Inferior parietal cortex (tissue), 1 donor: ENCODE results near the gene ABCC4.

Source experiments
- DNase-seq: peaks from one replicate; pipeline ENCODE4 v3.0.0-alpha.2; 2016; ENCODE audit errors: extremely low spot score

The ABCC4 gene

GRCh38 chr13:95050800-95051615 is 250.2 kb downstream of the ABCC4 start:
- DNase-seq: no peak

DNA sequence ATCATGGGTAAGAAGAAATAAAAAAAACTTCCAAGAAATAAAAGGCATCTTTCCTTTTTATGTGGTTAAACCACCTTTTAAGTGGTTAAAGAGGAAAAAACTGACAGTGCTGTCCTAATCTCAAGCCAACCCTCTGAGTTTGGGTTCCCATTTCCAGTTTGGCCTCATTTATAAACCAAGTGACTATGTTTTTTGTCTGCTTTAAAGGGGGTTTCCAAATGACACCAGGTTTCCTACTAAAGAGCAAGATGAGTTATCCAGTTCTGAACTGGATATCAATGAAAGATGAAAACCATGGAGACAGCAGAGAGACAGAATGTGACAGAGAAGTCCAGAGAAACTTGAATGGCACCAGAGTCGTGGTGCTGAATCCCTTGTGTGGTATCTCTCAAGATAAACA is 251.5 kb downstream of the ABCC4 start:
- DNase-seq: no peak

GRCh38 chr13:95044452-95045205 is 256.6 kb downstream of the ABCC4 start:
- DNase-seq: no peak

GRCh38 chr13:95039415-95039814 is 261.8 kb downstream of the ABCC4 start:
- no peak for DNase-seq

- no peak for DNase-seq
Observed at GRCh38 chr13:95038949-95039348, 262.3 kb downstream of the ABCC4 start.

GRCh38 chr13:95035311-95036109 is 265.7 kb downstream of the ABCC4 start:
- DNase-seq: no peak

- no peak for DNase-seq
Observed at GRCh38 chr13:95033890-95034289, 267.4 kb downstream of the ABCC4 start.

DNA sequence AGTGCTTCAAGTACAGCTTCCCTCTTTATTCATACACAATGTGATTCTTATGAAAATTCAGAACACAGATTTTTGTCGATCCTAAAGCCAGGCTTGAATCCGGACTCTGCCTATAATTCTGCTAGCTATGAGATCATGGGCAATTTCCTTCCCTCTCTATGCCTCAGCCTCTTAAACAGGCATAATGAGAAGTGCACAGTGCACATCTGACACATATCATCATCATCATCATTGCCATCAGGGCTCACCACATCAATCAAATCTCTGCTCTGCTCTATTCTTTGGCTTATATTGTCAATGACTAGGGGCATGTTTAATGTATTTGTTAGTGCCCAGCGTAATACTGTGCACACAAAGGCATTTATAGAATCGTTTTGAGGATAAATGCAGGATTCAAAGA is 269.1 kb downstream of the ABCC4 start:
- DNase-seq: no peak

DNA sequence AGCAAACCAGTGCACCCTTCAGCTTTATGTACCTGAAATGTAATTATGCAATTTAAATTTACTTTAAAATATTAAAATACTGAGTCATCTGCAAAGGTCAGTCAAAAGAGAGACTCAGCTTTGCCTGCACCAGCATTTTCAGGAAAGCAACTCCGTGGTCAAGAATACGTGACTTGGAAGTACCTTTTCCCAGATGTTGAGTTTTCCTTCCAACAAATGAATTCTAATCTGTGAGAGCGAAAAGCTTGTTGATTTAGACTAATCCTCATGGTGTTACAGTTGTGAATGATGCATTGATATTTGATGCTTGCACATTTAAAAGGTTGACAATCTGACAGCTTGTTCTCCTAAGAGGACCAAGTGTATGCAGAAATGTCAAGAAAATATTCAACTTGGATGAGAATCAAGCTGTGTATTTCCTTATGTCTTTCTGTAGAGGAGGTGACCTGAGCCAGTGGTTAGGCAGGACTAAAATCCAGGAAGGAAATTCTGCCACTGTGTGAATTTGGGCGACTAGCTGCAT is 270.4 kb downstream of the ABCC4 start:
- no peak for DNase-seq

DNA sequence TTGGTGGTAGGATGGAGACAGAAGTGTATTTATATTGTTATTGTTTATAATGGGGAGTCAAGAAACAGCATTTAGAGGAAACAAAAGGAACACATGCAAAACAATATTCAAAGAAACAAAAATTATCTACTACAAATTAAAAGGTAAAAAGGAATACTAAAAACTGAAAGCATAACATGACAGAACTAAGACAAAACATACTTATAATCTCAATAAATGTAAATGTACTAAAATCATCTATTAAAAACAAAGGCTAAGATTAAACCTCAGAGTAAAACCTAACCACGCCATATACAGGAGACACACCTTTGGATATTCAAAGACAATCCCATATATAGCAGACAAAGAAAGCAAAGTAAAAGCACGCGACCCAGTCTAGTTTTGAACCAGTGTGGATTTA is 273.6 kb downstream of the ABCC4 start:
- DNase-seq: no peak

DNA sequence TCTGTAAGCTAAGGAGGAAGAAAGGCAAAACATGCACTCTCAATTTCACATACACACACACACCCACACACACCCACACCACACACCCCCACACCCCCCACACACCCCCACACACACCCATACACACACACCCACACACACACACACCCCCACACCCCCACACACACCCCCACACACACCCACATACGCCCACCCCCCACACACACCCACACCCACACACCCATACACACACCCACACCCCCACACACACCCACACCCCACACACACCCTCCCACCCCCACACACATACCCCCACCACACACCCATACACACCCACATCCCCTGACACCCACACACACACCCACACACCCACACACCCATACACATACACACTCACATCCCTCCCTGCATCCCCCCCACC is 276.1 kb downstream of the ABCC4 start:
- DNase-seq: no peak

GRCh38 chr13:95023405-95023804 is 277.8 kb downstream of the ABCC4 start:
- DNase-seq: no peak

DNA sequence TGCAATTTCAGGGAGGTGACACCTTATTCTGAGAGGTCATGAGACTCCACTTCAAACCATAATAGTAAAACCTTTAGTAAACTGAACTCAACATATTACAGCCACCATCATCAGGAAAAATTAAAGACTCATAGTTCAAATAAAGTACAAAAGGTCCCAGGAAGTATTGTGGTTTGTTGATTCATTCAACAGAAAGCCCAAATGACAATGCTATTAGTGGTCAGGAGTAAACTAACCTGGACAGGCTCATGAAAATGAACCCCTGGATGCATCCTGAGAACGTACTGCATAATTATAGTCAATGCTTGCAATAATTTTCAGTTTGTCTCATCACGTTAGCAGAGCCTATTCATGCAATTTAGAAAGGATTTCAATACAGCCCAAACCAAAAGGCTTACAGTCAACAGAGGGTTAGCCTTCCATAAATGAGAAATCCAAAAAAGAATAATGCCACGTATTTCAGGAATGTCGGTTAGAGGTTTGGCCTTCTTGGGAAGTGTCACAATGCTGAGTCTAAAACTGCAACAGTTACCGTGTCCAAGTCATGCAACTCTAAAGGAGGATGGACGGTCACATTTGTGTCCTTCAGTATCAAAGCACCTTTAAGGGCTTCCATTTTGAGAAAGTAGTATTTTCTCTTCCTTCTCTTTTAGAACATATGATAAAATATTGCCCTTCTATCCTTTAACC is 280.8 kb downstream of the ABCC4 start:
- DNase-seq: no peak

GRCh38 chr13:95019886-95020285 is 281.4 kb downstream of the ABCC4 start:
- no peak for DNase-seq

DNA sequence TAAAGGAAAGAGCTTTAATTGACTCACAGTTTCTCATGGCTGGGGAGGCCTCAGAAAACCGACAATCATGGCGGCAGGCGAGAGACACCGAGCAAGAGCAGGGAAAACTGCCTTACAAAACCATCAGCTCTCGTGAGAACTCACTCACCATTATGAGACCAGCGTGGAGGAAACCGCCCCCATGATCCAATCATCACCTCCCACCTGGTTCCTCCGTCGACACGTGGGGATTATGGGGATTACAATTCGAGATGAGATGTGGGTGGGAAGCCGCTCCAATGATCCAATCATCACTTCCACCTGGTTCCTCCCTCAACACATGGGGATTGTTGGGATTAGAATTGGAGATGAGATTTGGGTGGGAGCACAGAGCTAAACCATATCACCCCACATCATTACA is 293.9 kb downstream of the ABCC4 start:
- DNase-seq: no peak

GRCh38 chr13:95005300-95005699 is 296.0 kb downstream of the ABCC4 start:
- no peak for DNase-seq

- no peak for DNase-seq
Observed at GRCh38 chr13:95003019-95003813, 298.0 kb downstream of the ABCC4 start.

DNA sequence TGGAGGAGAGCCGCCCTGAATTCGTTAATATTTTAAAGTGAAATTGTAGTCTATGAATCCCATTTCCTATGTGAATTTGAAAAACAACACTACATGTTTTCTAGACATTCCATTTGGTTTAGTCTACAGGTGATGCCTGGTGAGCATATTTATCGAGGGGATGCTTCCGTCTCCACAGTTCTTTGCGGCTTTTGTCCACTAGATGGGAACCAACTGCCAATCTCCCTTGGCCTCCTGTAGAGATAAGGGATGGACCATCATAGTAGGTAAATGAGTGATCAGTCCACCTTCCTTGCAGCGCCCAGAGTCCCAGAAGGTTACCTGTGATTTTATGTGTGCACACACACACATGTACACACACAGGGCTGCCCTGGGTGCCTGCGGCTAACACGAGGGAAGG is 299.1 kb downstream of the ABCC4 start:
- DNase-seq: no peak

- DNase-seq: no peak
Observed at GRCh38 chr13:94999871-95000270, 301.4 kb downstream of the ABCC4 start.

GRCh38 chr13:94997126-94997525 is 304.1 kb downstream of the ABCC4 start:
- no peak for DNase-seq

DNA sequence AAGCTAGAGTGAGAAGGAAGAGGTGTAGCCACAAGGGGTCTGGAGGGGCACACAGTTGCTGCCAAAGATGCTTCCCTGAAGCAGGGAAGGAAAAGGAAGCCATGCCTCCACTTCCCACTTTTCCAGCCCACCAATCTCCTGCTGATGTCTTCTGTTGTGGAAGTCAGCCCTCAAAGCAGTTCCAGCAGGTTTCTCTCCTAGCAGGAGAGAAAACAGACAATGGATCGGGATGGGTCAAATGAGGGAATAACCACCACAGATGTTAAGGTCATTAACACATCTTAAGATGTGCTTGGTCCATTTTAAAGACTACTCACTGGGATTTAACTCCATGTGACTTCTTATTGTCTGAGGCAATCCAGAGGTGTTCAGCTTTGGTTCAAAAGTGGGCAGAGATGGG is 304.8 kb downstream of the ABCC4 start:
- no peak for DNase-seq
